Subcutaneous adipose tissue (tissue), 4 donors: ENCODE measurements around the gene TMEM139. TPM values are rescaled to one million over a fixed set of nuclear protein-coding genes. Genes with fewer than 3 reads are reported as not detected.

ENCODE experiments used
- CTCF ChIP-seq: fragments of 450-650 bp; IDR thresholded peaks from one replicate; pipeline ENCODE4 v1.5.1; 2016; ENCODE audit warnings: low read depth, mild to moderate bottlenecking, control low read depth, antibody characterized with exemption, moderate library complexity
- small RNA-seq: library from RNA; depleted of rRNA; stranded (forward); fragments of <200 nt; gene quantifications from one replicate; pipeline ENCODE3, GENCODE V24; 2016
- total RNA-seq, 4 donors: library from RNA; depleted of rRNA; stranded (reverse); fragments of >200 nt; gene quantifications; one replicate each; pipeline ENCODE4 v1.1.0, GENCODE V29; 2016

The TMEM139 gene
- total RNA-seq, 4 donors from 2014 or later = 0.66 to 11.9 TPM; not detected in 2

GRCh38 chr7:143325240-143325639, 40.5 kb downstream of the TMEM139 start:
- TF ChIP-seq CTCF = no peak

GRCh38 chr7:143327903-143328302, 43.1 kb downstream of the TMEM139 start:
- no peak for TF ChIP-seq CTCF

- no peak for TF ChIP-seq CTCF
These were observed 44.9 kb downstream of the TMEM139 start for GRCh38 chr7:143329471-143330170.

DNA sequence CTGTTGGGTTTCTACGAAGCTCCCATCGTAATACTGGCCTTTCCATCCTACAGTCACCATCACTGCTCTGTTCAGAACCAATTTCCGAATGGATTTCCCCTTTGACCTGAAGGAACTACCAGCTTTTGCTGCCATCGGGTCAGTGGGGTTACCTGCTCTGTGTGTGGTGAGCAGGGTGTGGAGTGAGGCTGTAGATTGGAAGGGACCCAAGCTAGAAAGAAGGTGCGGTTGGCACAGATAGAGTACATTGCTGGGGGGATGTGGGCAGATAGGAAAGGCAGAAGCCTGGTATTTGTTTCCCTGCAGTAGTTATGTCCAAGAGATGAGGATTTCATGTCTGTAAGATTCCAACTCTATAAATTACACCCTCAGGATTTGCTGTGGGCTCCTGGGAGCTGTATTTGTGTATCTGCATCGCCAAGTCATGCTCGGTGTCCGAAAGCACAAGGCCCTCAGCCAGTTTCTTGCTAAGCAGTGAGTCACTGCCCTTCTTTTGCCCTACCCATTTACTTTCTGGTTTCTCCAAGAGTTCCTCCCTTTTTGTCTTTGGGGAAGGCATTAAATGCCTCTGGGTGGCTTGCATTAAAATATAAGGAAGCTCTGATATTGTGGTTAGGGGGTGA, 46.5 kb downstream of the TMEM139 start:
- TF ChIP-seq CTCF = no peak

GRCh38 chr7:143334244-143334643, 49.5 kb downstream of the TMEM139 start:
- TF ChIP-seq CTCF = no peak

GRCh38 chr7:143337216-143337615, 52.5 kb downstream of the TMEM139 start:
- no peak for TF ChIP-seq CTCF

Small RNAs within 50 kb of the gene (small RNA-seq; reads per million reads assigned to genes)
- gene RN7SL481P (not detected), gene RN7SL535P (not detected)

Other genes with a start within 250 kb of the TMEM139 start
- gene OR6V1, start 232.6 kb upstream of the TMEM139 start, total RNA-seq = not detected
- not detected for gene PIP, start 152.9 kb upstream of the TMEM139 start, total RNA-seq
- gene TAS2R39, start 101.5 kb upstream of the TMEM139 start, total RNA-seq = not detected
- not detected for gene TAS2R40, start 62.9 kb upstream of the TMEM139 start, total RNA-seq
- 100 to 1,000 TPM; 179 to 264 (median 208) TPM for gene GSTK1, start 21.5 kb upstream of the TMEM139 start, total RNA-seq
- 10 to 100 TPM; 15.6 to 25.3 (median 17.6) TPM for gene CASP2, start 3.4 kb downstream of the TMEM139 start, total RNA-seq
- under 1 TPM in 1 of 4 donors, not detected in 3; 0.38 TPM for gene CLCN1, start 31.2 kb downstream of the TMEM139 start, total RNA-seq
- gene FAM131B, start 77.8 kb downstream of the TMEM139 start, total RNA-seq = 1 to 10 TPM in 1 of 4 donors, under 1 TPM in 2, not detected in 1; 0.19 to 2.4 (median 0.22) TPM
- 10 to 100 TPM; 26.9 to 79.9 (median 56.7) TPM for gene ZYX, start 96.4 kb downstream of the TMEM139 start, total RNA-seq
- gene EPHA1, start 123.9 kb downstream of the TMEM139 start, total RNA-seq = under 1 TPM in 1 of 4 donors, not detected in 3; 0.94 TPM
- under 1 TPM in 1 of 4 donors, not detected in 3; 0.82 TPM for gene TAS2R60, start 158.5 kb downstream of the TMEM139 start, total RNA-seq
- gene TAS2R41, start 192.9 kb downstream of the TMEM139 start, total RNA-seq = not detected